ENCODE results near the gene AHCYL1.

AHCYL1 gene

GRCh38 chr1:109969907-109970306 is 14.7 kb upstream of the AHCYL1 start:
- Histone ChIP-seq H3K4me3 (ENCODE audit: low read depth, low read length) (no peak overlapping the region), H3K27me3 (no peaks in the 10 kb centered on the region), H3K9me3 (no peaks in the 10 kb centered on the region), H3K4me1 (no peaks in the 10 kb centered on the region; the same call in 1 of the 2 replicates), H3K36me3 (no peaks in the 10 kb centered on the region)
- DNase-seq, result no peak
- TF ChIP-seq CTCF (IDR thresholded peaks at IDR 0.05; ENCODE audit: low read depth, low read length), result no peak

- Histone ChIP-seq H3K4me3 (ENCODE audit: low read depth, low read length) (no peak overlapping the region), H3K27me3 (no peaks in the 10 kb centered on the region), H3K36me3 (no peaks in the 10 kb centered on the region), H3K9me3 (no peaks in the 10 kb centered on the region), H3K4me1 (no peaks in the 10 kb centered on the region; the same call in 1 of the 2 replicates)
- DNase-seq, result no peak
- TF ChIP-seq CTCF (IDR thresholded peaks at IDR 0.05; ENCODE audit: low read depth, low read length), result no peak
Observed at GRCh38 chr1:109971559-109971958, 13.0 kb upstream of the AHCYL1 start.

GRCh38 chr1:109974191-109974590 is 10.4 kb upstream of the AHCYL1 start:
- Histone ChIP-seq H3K9me3 (no peaks in the 10 kb centered on the region), H3K36me3 (no peaks in the 10 kb centered on the region), H3K27me3 (no peaks in the 10 kb centered on the region), H3K4me3 (ENCODE audit: low read depth, low read length) (no peak overlapping the region), H3K4me1 (no peaks in the 10 kb centered on the region; the same call in 1 of the 2 replicates)
- DNase-seq, result no peak
- TF ChIP-seq CTCF (IDR thresholded peaks at IDR 0.05; ENCODE audit: low read depth, low read length), result no peak

GRCh38 chr1:109975718-109976117 is 8.8 kb upstream of the AHCYL1 start:
- Histone ChIP-seq H3K27me3 (no peaks in the 10 kb centered on the region), H3K4me1 (no peaks in the 10 kb centered on the region; the same call in 1 of the 2 replicates), H3K36me3 (no peaks in the 10 kb centered on the region), H3K4me3 (ENCODE audit: low read depth, low read length) (no peak overlapping the region), H3K9me3 (no peaks in the 10 kb centered on the region)
- no peak for DNase-seq
- no peak for TF ChIP-seq CTCF (IDR thresholded peaks at IDR 0.05; ENCODE audit: low read depth, low read length)

- Histone ChIP-seq H3K4me3 (ENCODE audit: low read depth, low read length) (no peak overlapping the region), H3K4me1 (no peaks in the 10 kb centered on the region), H3K36me3 (no peaks in the 10 kb centered on the region), H3K9me3 (no peaks in the 10 kb centered on the region), H3K27me3 (no peaks in the 10 kb centered on the region)
- no peak for DNase-seq
- TF ChIP-seq CTCF (IDR thresholded peaks at IDR 0.05; ENCODE audit: low read depth, low read length), result no peak
Observed at GRCh38 chr1:109976762-109977161, 7.8 kb upstream of the AHCYL1 start.

GRCh38 chr1:109977225-109977624 is 7.3 kb upstream of the AHCYL1 start:
- Histone ChIP-seq H3K9me3 (no peaks in the 10 kb centered on the region), H3K27me3 (no peaks in the 10 kb centered on the region), H3K4me3 (ENCODE audit: low read depth, low read length) (no peak overlapping the region), H3K4me1 (no peaks in the 10 kb centered on the region), H3K36me3 (no peaks in the 10 kb centered on the region)
- no peak for TF ChIP-seq CTCF (IDR thresholded peaks at IDR 0.05; ENCODE audit: low read depth, low read length)
- DNase-seq, result no peak

All from BE2C (cell line).